Thyroid gland (tissue), 4 donors: ENCODE data around the gene TAX1BP3. TPM values are rescaled to one million over a fixed set of nuclear protein-coding genes. Genes with fewer than 3 reads are reported as not detected.
A peak's percentile ranks its signal among the peaks of the same experiment; 100 is the strongest.

Experiments used
- DNase-seq, 2 donors: peaks; one replicate each; pipeline ENCODE4 v3.0.0-alpha.2; 2019
- H3K27ac ChIP-seq, 3 donors: fragments of 200-600 bp; sonication (generic); 1 replicate in 2 of 3; 2 replicates in 1 of 3; pipeline ENCODE4 v1.5.1; 2016 to 2019; ENCODE audit warnings: mild to moderate bottlenecking in 1 of 3, moderate library complexity in 1 of 3
- H3K27me3 ChIP-seq: fragments of 200-600 bp; sonication (generic); one replicate; pipeline ENCODE4 v1.5.1; 2019
- H3K36me3 ChIP-seq, 2 donors: fragments of 200-600 bp; sonication (generic); one replicate each; pipeline ENCODE4 v1.5.1; 2016 to 2019
- H3K4me1 ChIP-seq, 2 donors: fragments of 200-600 bp; sonication (generic); one replicate each; pipeline ENCODE4 v1.5.1; 2017 to 2019
- H3K4me3 ChIP-seq, 3 donors: fragments of 200-600 bp; sonication (generic); replicated peaks in 1 of 3; 1 replicate in 2 of 3; 2 replicates in 1 of 3; pipeline ENCODE4 v1.5.1; 2016; ENCODE audit warnings: mild to moderate bottlenecking in 1 of 3
- H3K9me3 ChIP-seq: fragments of 200-600 bp; sonication (generic); one replicate; pipeline ENCODE4 v1.5.1; 2017
- CTCF ChIP-seq, 6 experiments: fragments of 200-600 bp in 3 of 6; fragments of 450-650 bp in 3 of 6; sonication (generic) in 3 of 6; IDR thresholded peaks; one replicate each; pipeline ENCODE4 v1.5.1; 2016 to 2019; ENCODE audit warnings: antibody characterized with exemption in 6 of 6, mild to moderate bottlenecking in 2 of 6, inconsistent platforms in 1 of 6, moderate library complexity in 1 of 6
- POLR2A ChIP-seq, 2 donors: fragments of 450-650 bp; IDR thresholded peaks; one replicate each; pipeline ENCODE4 v1.6.1; 2017; ENCODE audit warnings: antibody characterized with exemption in 2 of 2, mild to moderate bottlenecking in 2 of 2, moderate library complexity in 1 of 2
- WGBS, 2 donors: methylation state at CpG; one replicate each; pipeline ENCODE4 v1.1.5; 2017; 5-methylcytosine and 5-hydroxymethylcytosine counted together
- intact Hi-C: fragments of 100-400 bp; cut with DNase I; formaldehyde crosslinking; loops from one replicate; pipeline ENCODE4 v1.15.1; 2023
- total RNA-seq, 4 donors: library from RNA; depleted of rRNA; stranded (reverse); fragments of >200 nt; gene quantifications; one replicate each; pipeline ENCODE4 v1.2.3, GENCODE V29; 2016

Gene TAX1BP3
- total RNA-seq, 4 donors from 2014 or later, result 62.9 to 151 (median 120) TPM

DNA sequence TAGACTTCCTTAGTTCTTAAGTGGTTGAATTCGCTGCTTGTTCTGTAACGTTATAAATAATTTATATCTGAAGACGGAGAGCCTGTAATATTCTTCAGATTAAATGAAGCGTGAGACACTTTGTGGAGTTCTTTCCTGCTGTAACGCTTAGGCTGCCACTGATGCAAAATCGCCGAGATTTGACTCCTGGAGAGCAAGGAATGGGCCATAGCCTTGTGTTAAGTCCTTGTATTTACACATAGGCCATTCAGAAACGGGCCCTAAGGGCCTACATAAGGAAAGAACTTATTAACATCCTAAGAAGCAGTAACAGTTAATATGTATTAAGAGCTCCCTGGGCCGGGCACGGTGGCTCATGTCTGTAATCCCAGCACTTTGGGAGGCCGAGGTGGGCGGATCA is 1.2 kb upstream of the TAX1BP3 start:
- no peaks in the 10 kb centered on the region for H3K27me3 ChIP-seq
- no peak overlapping the region for H3K27ac ChIP-seq
- H3K9me3 ChIP-seq, result no peaks in the 10 kb centered on the region
- H3K36me3 ChIP-seq, result peaks cover under 1 to 4% of the 10 kb centered on the region in 2 donors
- H3K4me3 ChIP-seq, result peak overlapping the region in 2 of 3 donors; percentile 83 to 99
- DNase-seq, result no peak
- WGBS, 2 donors, result 39 to 43% methylated on average over 11 to 12 of the region's 12 CpGs
- H3K4me1 ChIP-seq, result peaks cover 14 to 25% of the 10 kb centered on the region in 2 donors
- intact Hi-C loops, result no loop called here
- TF ChIP-seq POLR2A (IDR thresholded peaks at IDR 0.05) (no peak), CTCF (IDR thresholded peaks at IDR 0.05) (no peak)

DNA sequence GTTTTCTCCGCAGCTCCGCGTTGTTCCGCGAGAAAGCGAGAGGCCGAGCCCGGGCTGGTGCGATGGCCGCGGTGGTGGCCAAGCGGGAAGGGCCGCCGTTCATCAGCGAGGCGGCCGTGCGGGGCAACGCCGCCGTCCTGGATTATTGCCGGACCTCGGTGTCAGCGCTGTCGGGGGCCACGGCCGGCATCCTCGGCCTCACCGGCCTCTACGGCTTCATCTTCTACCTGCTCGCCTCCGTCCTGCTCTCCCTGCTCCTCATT is 638 bp upstream of the TAX1BP3 start:
- H3K4me1 ChIP-seq, result peaks cover 14 to 25% of the 10 kb centered on the region in 2 donors
- peak overlapping the region; percentile 80 to 99 (median 83) for H3K4me3 ChIP-seq
- H3K27ac ChIP-seq, result peak overlapping the region; percentile 73 to 81 (median 74)
- 0% methylated on average over 17 to 21 of the region's 32 CpGs for WGBS, 2 donors
- TF ChIP-seq POLR2A (IDR thresholded peaks at IDR 0.05), result no peak
- no peak for TF ChIP-seq CTCF (IDR thresholded peaks at IDR 0.05)
- H3K36me3 ChIP-seq, result peaks cover 6 to 9% of the 10 kb centered on the region in 2 donors
- no peak for DNase-seq
- intact Hi-C loops, result no loop called here
- no peaks in the 10 kb centered on the region for H3K27me3 ChIP-seq
- H3K9me3 ChIP-seq, result no peaks in the 10 kb centered on the region

DNA sequence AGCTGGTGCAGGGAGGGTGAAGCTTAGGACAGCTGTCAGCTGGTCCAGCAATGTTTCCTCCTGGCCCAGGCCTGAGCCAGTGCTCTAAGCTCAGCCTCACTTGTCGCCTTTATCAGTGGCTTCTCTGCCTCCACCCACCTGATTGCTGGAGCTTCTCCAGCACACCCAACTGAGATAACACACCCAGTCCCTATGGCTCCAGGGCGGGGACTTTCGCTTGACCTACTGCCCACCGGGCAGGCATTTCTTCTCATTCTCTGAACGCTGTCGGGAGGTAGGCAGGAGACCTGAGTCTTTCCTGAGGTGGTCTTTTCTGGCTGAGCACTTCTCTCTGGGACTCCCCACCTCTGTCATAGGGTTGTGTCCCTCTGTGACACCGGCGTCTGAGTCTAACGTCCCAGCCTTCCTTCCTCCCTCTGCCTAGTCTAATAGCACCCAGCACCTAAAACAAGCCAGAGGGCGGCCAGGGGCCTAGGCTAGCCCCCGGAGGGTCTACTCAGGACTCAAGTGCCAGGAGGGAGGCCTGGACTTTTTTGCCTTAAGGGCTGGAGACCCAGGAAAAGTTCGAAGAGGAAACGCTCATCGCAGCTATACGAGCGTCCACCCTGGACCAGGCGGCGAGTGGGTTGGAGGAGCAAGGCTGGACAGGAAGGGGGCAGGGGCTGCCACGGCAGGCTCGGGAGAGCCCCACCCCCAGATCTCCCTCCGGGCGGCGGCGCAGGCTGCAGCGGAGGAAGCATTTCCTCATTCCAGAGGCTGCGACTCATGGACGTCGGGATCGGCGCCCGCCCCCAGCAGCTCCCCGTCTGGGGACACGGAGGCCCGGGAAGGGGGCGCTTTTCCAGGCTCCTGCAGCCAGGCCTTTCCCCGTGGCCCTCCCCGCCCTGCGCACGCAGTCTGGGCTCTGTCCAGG is 756 bp downstream of the TAX1BP3 start:
- peaks cover 15 to 21% of the 10 kb centered on the region in 2 donors for H3K36me3 ChIP-seq
- H3K27me3 ChIP-seq, result no peaks in the 10 kb centered on the region
- WGBS, 2 donors, result 6 to 11% methylated on average over 13 to 15 of the region's 39 CpGs
- peak overlapping the region; percentile 89 to 99 (median 98) for H3K27ac ChIP-seq
- no peaks in the 10 kb centered on the region for H3K9me3 ChIP-seq
- peaks cover 14 to 25% of the 10 kb centered on the region in 2 donors for H3K4me1 ChIP-seq
- TF ChIP-seq CTCF (IDR thresholded peaks at IDR 0.05) (no peak), POLR2A (IDR thresholded peaks at IDR 0.05) (no peak)
- H3K4me3 ChIP-seq, result peak overlapping the region; percentile 72 to 94 (median 83)
- intact Hi-C loops, result no loop called here
- peak; percentile 84 for DNase-seq

- Histone ChIP-seq H3K27me3 (no peaks in the 10 kb centered on the region), H3K27ac (no peak overlapping the region), H3K9me3 (no peaks in the 10 kb centered on the region), H3K4me1 (peaks cover 14 to 25% of the 10 kb centered on the region in 2 donors), H3K36me3 (peaks cover 15 to 21% of the 10 kb centered on the region in 2 donors), H3K4me3 (peak overlapping the region in 1 of 3 donors; percentile 83)
- WGBS, 2 donors, result 95% methylated on average over 6 of the region's 6 CpGs
- intact Hi-C loops, result no loop called here
- DNase-seq, result no peak
- TF ChIP-seq CTCF (IDR thresholded peaks at IDR 0.05) (no peak), POLR2A (IDR thresholded peaks at IDR 0.05) (no peak)
These were observed 1.9 kb downstream of the TAX1BP3 start for GRCh38 chr17:3666516-3666915.

DNA sequence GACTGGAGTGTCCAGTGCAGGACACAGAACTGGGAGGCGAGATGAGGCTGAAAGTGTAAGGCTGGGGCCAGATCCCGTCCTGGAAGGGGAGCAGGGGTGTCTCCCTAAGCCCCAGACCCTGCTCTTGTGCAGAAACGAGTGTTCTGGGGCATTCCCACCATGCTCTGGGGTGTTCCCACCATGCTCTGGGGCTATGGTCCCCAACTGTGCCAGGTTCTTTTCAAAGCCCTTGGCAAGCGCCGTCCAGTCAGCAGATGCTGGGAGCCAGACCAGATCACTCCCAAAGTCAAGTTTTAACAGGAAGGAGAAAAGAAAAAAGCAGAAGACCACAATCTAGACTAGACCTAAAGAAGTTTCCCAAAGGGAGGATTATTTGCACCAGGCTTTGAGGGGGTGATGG is 2.5 kb downstream of the TAX1BP3 start:
- TF ChIP-seq CTCF (IDR thresholded peaks at IDR 0.05), result no peak
- no peak for TF ChIP-seq POLR2A (IDR thresholded peaks at IDR 0.05)
- H3K27ac ChIP-seq, result no peak overlapping the region
- no peak overlapping the region for H3K4me3 ChIP-seq
- intact Hi-C loops, result no loop called here
- DNase-seq, result no peak
- H3K4me1 ChIP-seq, result peaks cover 14 to 25% of the 10 kb centered on the region in 2 donors
- peaks cover 15 to 21% of the 10 kb centered on the region in 2 donors for H3K36me3 ChIP-seq
- no peaks in the 10 kb centered on the region for H3K27me3 ChIP-seq
- 75 to 92% methylated on average over 5 of the region's 5 CpGs for WGBS, 2 donors
- H3K9me3 ChIP-seq, result no peaks in the 10 kb centered on the region
